ENCODE results near the gene ISX.

Gene ISX

GRCh38 chr22:35051013-35051535 lies 14.9 kb upstream of the ISX start:
- DNase-seq (ENCODE audit: low read depth) = no peak
- H3K4me3 ChIP-seq (ENCODE audit: control insufficient read depth, low read depth, low read length) = no peak overlapping the region
- no peak for TF ChIP-seq CTCF (IDR thresholded peaks at IDR 0.05; ENCODE audit: control insufficient read depth, insufficient read depth, low read depth, low read length, missing control alignments)

- TF ChIP-seq CTCF (IDR thresholded peaks at IDR 0.05; ENCODE audit: control insufficient read depth, insufficient read depth, low read depth, low read length, missing control alignments) = no peak
- DNase-seq (ENCODE audit: low read depth) = no peak
- no peak overlapping the region for H3K4me3 ChIP-seq (ENCODE audit: control insufficient read depth, low read depth, low read length)
Observed at GRCh38 chr22:35051791-35052190, 14.2 kb upstream of the ISX start.

GRCh38 chr22:35053060-35053835 lies 12.7 kb upstream of the ISX start:
- no peak overlapping the region for H3K4me3 ChIP-seq (ENCODE audit: control insufficient read depth, low read depth, low read length)
- DNase-seq (ENCODE audit: low read depth) = no peak
- TF ChIP-seq CTCF (IDR thresholded peaks at IDR 0.05; ENCODE audit: control insufficient read depth, insufficient read depth, low read depth, low read length, missing control alignments) = no peak

- TF ChIP-seq CTCF (IDR thresholded peaks at IDR 0.05; ENCODE audit: control insufficient read depth, insufficient read depth, low read depth, low read length, missing control alignments) = no peak
- DNase-seq (ENCODE audit: low read depth) = no peak
- no peak overlapping the region for H3K4me3 ChIP-seq (ENCODE audit: control insufficient read depth, low read depth, low read length)
Observed at GRCh38 chr22:35054064-35054463, 11.9 kb upstream of the ISX start.

GRCh38 chr22:35056486-35056885 lies 9.5 kb upstream of the ISX start:
- DNase-seq (ENCODE audit: low read depth) = no peak
- H3K4me3 ChIP-seq (ENCODE audit: control insufficient read depth, low read depth, low read length) = no peak overlapping the region
- TF ChIP-seq CTCF (IDR thresholded peaks at IDR 0.05; ENCODE audit: control insufficient read depth, insufficient read depth, low read depth, low read length, missing control alignments) = no peak

GRCh38 chr22:35057155-35057554 lies 8.8 kb upstream of the ISX start:
- H3K4me3 ChIP-seq (ENCODE audit: control insufficient read depth, low read depth, low read length) = no peak overlapping the region
- no peak for TF ChIP-seq CTCF (IDR thresholded peaks at IDR 0.05; ENCODE audit: control insufficient read depth, insufficient read depth, low read depth, low read length, missing control alignments)
- DNase-seq (ENCODE audit: low read depth) = no peak

Data from AG09309 (cell line).